IPS-15b (cell line): ENCODE data around the gene MYBBP1A.

Experiments
- H3K27me3 ChIP-seq: one replicate; pipeline ENCODE4 v1.6.1; 2013; ENCODE audit warnings: low read length; ENCODE audit not compliant: control insufficient read depth, insufficient read depth
- H3K36me3 ChIP-seq: one replicate; pipeline ENCODE4 v1.6.1; 2013; ENCODE audit warnings: low read length; ENCODE audit not compliant: control insufficient read depth, insufficient read depth
- H3K4me1 ChIP-seq: one replicate; pipeline ENCODE4 v1.6.1; 2013; ENCODE audit warnings: mild to moderate bottlenecking, low read length; ENCODE audit not compliant: control insufficient read depth, insufficient read depth
- H3K4me3 ChIP-seq: one replicate; pipeline ENCODE4 v1.5.1; 2013; ENCODE audit warnings: low read depth, low read length
- H3K9ac ChIP-seq: one replicate; pipeline ENCODE4 v1.6.1; 2013; ENCODE audit warnings: low read depth, mild to moderate bottlenecking, low read length
- H3K9me3 ChIP-seq: one replicate; pipeline ENCODE4 v1.6.1; 2013; ENCODE audit warnings: mild to moderate bottlenecking, low read length; ENCODE audit not compliant: control insufficient read depth, insufficient read depth

Gene MYBBP1A

GRCh38 chr17:4562015-4562969 lies 7.1 kb upstream of the MYBBP1A start:
- Histone ChIP-seq H3K9ac (no peak overlapping the region), H3K27me3 (peaks cover 3% of the 10 kb centered on the region), H3K9me3 (no peaks in the 10 kb centered on the region), H3K4me3 (no peak overlapping the region), H3K4me1 (peaks cover 7% of the 10 kb centered on the region), H3K36me3 (no peaks in the 10 kb centered on the region)

- Histone ChIP-seq H3K4me3 (no peak overlapping the region), H3K27me3 (peaks cover 2% of the 10 kb centered on the region), H3K36me3 (no peaks in the 10 kb centered on the region), H3K9ac (no peak overlapping the region), H3K9me3 (no peaks in the 10 kb centered on the region), H3K4me1 (peaks cover 7% of the 10 kb centered on the region)
Observed at GRCh38 chr17:4560837-4561256, 5.7 kb upstream of the MYBBP1A start.

GRCh38 chr17:4560421-4560820 lies 5.2 kb upstream of the MYBBP1A start, which contains the start of gene GGT6:
Gene GGT6 (minus strand): TSS chr17:4560577. CDS start chr17:4560521, 56 bp downstream.
- Histone ChIP-seq H3K27me3 (no peaks in the 10 kb centered on the region), H3K4me1 (peaks cover 6% of the 10 kb centered on the region)

GRCh38 chr17:4559966-4560365 lies 4.8 kb upstream of the MYBBP1A start:
- no peaks in the 10 kb centered on the region for H3K9me3 ChIP-seq
- no peaks in the 10 kb centered on the region for H3K36me3 ChIP-seq
- H3K27me3 ChIP-seq = no peaks in the 10 kb centered on the region
- no peak overlapping the region for H3K9ac ChIP-seq
- H3K4me3 ChIP-seq = no peak overlapping the region
- H3K4me1 ChIP-seq = peaks cover 6% of the 10 kb centered on the region

More at GRCh38 chr17:4560421-4560820, 5.2 kb upstream of the MYBBP1A start, which contains the start of gene GGT6:
- H3K9ac ChIP-seq = no peak within 1 kb of the TSS
- no peak within 1 kb of the TSS for H3K4me3 ChIP-seq
- no peaks in the 10 kb centered on the region for H3K9me3 ChIP-seq
- H3K36me3 ChIP-seq = no peaks in the 10 kb centered on the region

- Histone ChIP-seq H3K4me3 (no peak overlapping the region), H3K36me3 (no peaks in the 10 kb centered on the region), H3K9me3 (no peaks in the 10 kb centered on the region), H3K27me3 (no peaks in the 10 kb centered on the region), H3K4me1 (peaks cover 6% of the 10 kb centered on the region), H3K9ac (no peak overlapping the region)
Observed at GRCh38 chr17:4559139-4559791, 4.1 kb upstream of the MYBBP1A start.

GRCh38 chr17:4558347-4558971 lies 3.3 kb upstream of the MYBBP1A start:
- H3K27me3 ChIP-seq = no peaks in the 10 kb centered on the region
- H3K9me3 ChIP-seq = no peaks in the 10 kb centered on the region
- H3K9ac ChIP-seq = no peak overlapping the region
- no peaks in the 10 kb centered on the region for H3K36me3 ChIP-seq
- H3K4me3 ChIP-seq = no peak overlapping the region
- H3K4me1 ChIP-seq = peaks cover 6% of the 10 kb centered on the region

- H3K36me3 ChIP-seq = peaks cover 5% of the 10 kb centered on the region
- peaks cover 6% of the 10 kb centered on the region for H3K4me1 ChIP-seq
- H3K27me3 ChIP-seq = no peaks in the 10 kb centered on the region
- H3K9ac ChIP-seq = no peak overlapping the region
- no peaks in the 10 kb centered on the region for H3K9me3 ChIP-seq
- no peak overlapping the region for H3K4me3 ChIP-seq
Observed at GRCh38 chr17:4557626-4558346, 2.6 kb upstream of the MYBBP1A start.

GRCh38 chr17:4556996-4557395 lies 1.8 kb upstream of the MYBBP1A start:
- Histone ChIP-seq H3K27me3 (no peaks in the 10 kb centered on the region), H3K4me1 (peaks cover 6% of the 10 kb centered on the region), H3K9ac (no peak overlapping the region), H3K9me3 (no peaks in the 10 kb centered on the region), H3K36me3 (peaks cover 12% of the 10 kb centered on the region), H3K4me3 (no peak overlapping the region)

GRCh38 chr17:4555873-4556759 lies 932 bp upstream of the MYBBP1A start:
- Histone ChIP-seq H3K27me3 (no peaks in the 10 kb centered on the region), H3K4me3 (peak overlapping the region; percentile 94), H3K36me3 (peaks cover 20% of the 10 kb centered on the region), H3K4me1 (peaks cover 6% of the 10 kb centered on the region), H3K9me3 (no peaks in the 10 kb centered on the region), H3K9ac (peak overlapping the region; percentile 85)

GRCh38 chr17:4554441-4554996 lies 665 bp downstream of the MYBBP1A start:
- Histone ChIP-seq H3K27me3 (no peaks in the 10 kb centered on the region), H3K9me3 (no peaks in the 10 kb centered on the region), H3K9ac (peak overlapping the region; percentile 85), H3K36me3 (peaks cover 36% of the 10 kb centered on the region), H3K4me3 (peak overlapping the region; percentile 94), H3K4me1 (peaks cover 6% of the 10 kb centered on the region)
